GM19238 (cell line): ENCODE measurements around the gene MRPL16.

Source experiments
- DNase-seq: peaks from one replicate; pipeline ENCODE4 v3.0.0; 2011; ENCODE audit warnings: low spot score; ENCODE audit not compliant: insufficient read length

MRPL16 gene

GRCh38 chr11:59771605-59772004 lies 39.0 kb downstream of the MRPL16 start:
- DNase-seq, result no peak

GRCh38 chr11:59770869-59771268 lies 39.7 kb downstream of the MRPL16 start:
- no peak for DNase-seq

GRCh38 chr11:59770319-59770718 lies 40.3 kb downstream of the MRPL16 start:
- no peak for DNase-seq

- no peak for DNase-seq
Measured at GRCh38 chr11:59769828-59770227, 40.8 kb downstream of the MRPL16 start.

- DNase-seq, result no peak
Measured at GRCh38 chr11:59769111-59769510, 41.5 kb downstream of the MRPL16 start.

GRCh38 chr11:59767225-59767611 lies 43.4 kb downstream of the MRPL16 start:
- no peak for DNase-seq

GRCh38 chr11:59766542-59767224 lies 43.9 kb downstream of the MRPL16 start:
- no peak for DNase-seq

- DNase-seq, result no peak
Measured at GRCh38 chr11:59765068-59765735, 45.4 kb downstream of the MRPL16 start.

GRCh38 chr11:59761993-59762392 lies 48.6 kb downstream of the MRPL16 start:
- DNase-seq, result no peak

GRCh38 chr11:59760771-59761170 lies 49.8 kb downstream of the MRPL16 start:
- DNase-seq, result no peak

GRCh38 chr11:59759900-59760299 lies 50.7 kb downstream of the MRPL16 start:
- no peak for DNase-seq

GRCh38 chr11:59758401-59759037 lies 52.1 kb downstream of the MRPL16 start:
- DNase-seq, result no peak

- DNase-seq, result no peak
Measured at GRCh38 chr11:59756845-59757244, 53.7 kb downstream of the MRPL16 start.

GRCh38 chr11:59756558-59756840 lies 54.1 kb downstream of the MRPL16 start:
- no peak for DNase-seq
